Measurements from ENCODE around the gene ZSCAN22. TPM values are rescaled to one million over a fixed set of nuclear protein-coding genes. Genes with fewer than 3 reads are reported as not detected.

Gene ZSCAN22
- total RNA-seq, 1 donor from 2014 or later, result 6.3 TPM

DNA sequence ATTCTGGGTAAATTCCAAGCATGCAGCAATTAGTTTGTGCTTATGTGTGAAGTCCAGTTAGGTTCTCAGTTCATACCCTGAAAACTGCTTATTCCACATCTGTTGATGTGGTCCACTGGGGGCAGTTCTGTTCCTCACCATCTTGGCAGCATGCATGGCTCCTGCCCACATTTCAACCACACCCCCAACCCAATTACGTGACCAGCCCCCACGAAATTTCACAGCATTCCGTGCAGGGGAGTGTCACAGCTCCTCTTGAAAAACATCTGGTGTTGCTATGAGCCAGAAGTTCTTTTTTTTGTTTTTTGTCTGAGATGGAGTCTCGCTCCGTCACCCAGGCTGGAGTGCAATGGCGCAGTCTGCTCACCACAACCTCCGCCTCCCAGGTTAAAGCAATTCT is 30.7 kb upstream of the ZSCAN22 start:
- peaks cover 69% of the 10 kb centered on the region for H3K36me3 Mint-ChIP-seq (ENCODE audit: low read depth)
- TF ChIP-seq, protein P1, sequence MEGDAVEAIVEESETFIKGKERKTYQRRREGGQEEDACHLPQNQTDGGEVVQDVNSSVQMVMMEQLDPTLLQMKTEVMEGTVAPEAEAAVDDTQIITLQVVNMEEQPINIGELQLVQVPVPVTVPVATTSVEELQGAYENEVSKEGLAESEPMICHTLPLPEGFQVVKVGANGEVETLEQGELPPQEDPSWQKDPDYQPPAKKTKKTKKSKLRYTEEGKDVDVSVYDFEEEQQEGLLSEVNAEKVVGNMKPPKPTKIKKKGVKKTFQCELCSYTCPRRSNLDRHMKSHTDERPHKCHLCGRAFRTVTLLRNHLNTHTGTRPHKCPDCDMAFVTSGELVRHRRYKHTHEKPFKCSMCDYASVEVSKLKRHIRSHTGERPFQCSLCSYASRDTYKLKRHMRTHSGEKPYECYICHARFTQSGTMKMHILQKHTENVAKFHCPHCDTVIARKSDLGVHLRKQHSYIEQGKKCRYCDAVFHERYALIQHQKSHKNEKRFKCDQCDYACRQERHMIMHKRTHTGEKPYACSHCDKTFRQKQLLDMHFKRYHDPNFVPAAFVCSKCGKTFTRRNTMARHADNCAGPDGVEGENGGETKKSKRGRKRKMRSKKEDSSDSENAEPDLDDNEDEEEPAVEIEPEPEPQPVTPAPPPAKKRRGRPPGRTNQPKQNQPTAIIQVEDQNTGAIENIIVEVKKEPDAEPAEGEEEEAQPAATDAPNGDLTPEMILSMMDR (conservative IDR thresholded peaks at IDR 0.05), result no peak
- no peaks in the 10 kb centered on the region for H3K4me1 Mint-ChIP-seq
- H3K27ac Mint-ChIP-seq (ENCODE audit: unreplicated experiment), result no peak overlapping the region
- peaks cover 4% of the 10 kb centered on the region for H3K9me3 Mint-ChIP-seq
- H3K27me3 Mint-ChIP-seq (ENCODE audit: low read depth), result no peaks in the 10 kb centered on the region
- no peak overlapping the region for H3K4me3 Mint-ChIP-seq
- no peak for DNase-seq (ENCODE audit: low read depth, low spot score)

DNA sequence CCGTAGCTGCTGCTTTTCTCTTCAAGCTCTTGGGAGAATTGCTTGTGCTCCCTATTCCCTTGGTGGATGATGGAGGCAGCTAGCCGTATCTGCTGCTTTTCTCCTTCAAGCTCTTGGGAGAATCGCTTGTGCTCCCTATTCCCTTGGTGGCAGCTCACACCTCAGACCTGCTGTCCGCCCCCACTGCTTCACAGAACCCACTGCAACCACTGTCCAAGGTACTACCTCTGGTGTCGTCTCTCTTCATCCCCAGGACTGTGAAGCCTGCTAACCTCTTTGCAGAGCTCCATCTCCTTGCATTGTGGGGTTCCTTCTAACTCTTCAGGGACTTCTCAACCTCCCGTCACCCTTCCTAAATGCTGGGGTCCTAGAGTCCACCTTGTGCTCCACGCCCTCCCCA is 26.2 kb upstream of the ZSCAN22 start:
- Mint-ChIP-seq H3K27me3 (ENCODE audit: low read depth) (no peaks in the 10 kb centered on the region), H3K36me3 (ENCODE audit: low read depth) (peaks cover 35% of the 10 kb centered on the region), H3K9me3 (no peaks in the 10 kb centered on the region), H3K4me3 (no peak overlapping the region), H3K4me1 (peaks cover 14% of the 10 kb centered on the region), H3K27ac (ENCODE audit: unreplicated experiment) (no peak overlapping the region)
- no peak for DNase-seq (ENCODE audit: low read depth, low spot score)
- TF ChIP-seq, protein P1 (conservative IDR thresholded peaks at IDR 0.05), result no peak

DNA sequence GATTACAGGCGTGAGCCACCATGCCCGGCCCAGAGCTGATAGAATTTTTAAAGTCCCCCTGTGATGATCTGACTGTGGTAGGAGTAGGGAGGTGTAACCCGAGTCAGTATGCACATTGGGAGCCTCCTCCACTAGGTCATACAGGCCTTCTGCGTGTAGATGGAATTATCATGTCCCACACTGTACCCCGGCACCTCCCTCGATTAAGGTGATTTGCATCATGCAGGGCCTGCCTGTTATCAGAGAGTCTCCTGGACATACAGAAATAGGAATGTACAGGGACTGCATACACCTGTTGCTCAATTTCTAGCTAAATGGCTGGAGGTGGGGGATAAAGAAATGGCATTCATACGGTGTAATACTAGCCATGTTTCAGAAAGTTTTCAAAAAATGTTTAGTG is 22.5 kb upstream of the ZSCAN22 start:
- Mint-ChIP-seq H3K9me3 (no peaks in the 10 kb centered on the region), H3K4me1 (peaks cover 26% of the 10 kb centered on the region), H3K27ac (ENCODE audit: unreplicated experiment) (no peak overlapping the region), H3K36me3 (ENCODE audit: low read depth) (peaks cover 33% of the 10 kb centered on the region), H3K27me3 (ENCODE audit: low read depth) (no peaks in the 10 kb centered on the region), H3K4me3 (peak overlapping the region; percentile 99)
- TF ChIP-seq, protein P1 (conservative IDR thresholded peaks at IDR 0.05), result no peak
- DNase-seq (ENCODE audit: low read depth, low spot score), result no peak

DNA sequence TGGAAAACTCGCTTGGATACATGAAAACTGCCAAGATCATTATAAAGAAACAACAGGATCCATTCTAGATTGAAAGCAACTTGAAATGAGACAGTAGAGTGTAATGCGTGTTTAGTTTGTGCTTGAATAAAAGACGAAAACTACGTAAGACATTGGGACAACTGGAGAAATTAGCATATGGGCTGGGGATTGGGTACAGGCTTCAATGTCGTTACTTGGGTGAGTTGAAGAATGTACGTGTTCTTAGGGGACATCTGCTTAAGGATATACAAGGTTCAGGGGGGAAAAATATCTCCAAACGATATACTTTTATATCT is 22.1 kb upstream of the ZSCAN22 start:
- Mint-ChIP-seq H3K27me3 (ENCODE audit: low read depth) (no peaks in the 10 kb centered on the region), H3K4me1 (peaks cover 26% of the 10 kb centered on the region), H3K9me3 (no peaks in the 10 kb centered on the region), H3K27ac (ENCODE audit: unreplicated experiment) (peak overlapping the region; percentile 94), H3K4me3 (peak overlapping the region; percentile 99), H3K36me3 (ENCODE audit: low read depth) (peaks cover 32% of the 10 kb centered on the region)
- no peak for DNase-seq (ENCODE audit: low read depth, low spot score)
- TF ChIP-seq, protein P1 (conservative IDR thresholded peaks at IDR 0.05), result no peak

DNA sequence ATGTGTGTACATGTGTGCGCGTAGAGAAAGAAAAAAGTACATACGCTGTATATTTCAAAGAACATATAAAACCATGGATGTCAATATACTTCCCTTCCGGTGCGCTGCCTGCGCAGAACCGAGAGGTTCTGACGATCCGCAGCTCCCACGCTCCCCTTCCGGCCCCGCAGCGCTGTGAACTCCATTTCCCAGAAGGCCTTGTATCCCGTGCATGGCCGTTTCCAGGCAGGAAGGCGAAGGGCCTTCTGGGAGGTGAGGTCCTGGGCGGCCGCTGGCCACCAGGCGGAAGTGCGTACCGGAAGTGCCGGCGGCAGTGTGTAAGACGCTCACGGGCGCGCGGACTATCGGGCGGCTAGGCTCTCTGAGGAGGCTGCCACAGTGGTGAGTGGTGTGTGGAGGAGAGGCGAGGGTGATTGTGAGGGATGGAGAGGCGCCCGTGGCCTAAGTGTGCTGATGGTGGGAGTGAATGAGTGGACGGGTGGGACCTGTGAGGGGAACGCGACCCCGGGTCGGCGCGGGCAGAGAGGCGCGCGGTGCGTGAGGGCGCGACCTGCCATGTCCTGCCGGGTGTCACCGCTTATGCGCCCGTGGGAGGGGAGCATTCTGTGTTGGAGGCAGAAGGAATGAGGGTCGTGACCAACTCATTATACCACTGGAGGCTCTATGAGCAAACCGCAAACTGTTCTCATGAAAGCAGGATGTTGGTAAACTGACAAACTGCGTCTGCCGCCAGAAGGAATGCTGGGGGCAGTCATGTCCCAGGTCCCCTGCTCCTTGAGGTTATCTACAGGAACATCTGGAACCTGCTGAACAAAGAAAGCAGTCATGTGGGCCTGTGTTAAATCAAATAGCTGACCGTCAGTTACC is 21.5 kb upstream of the ZSCAN22 start, which contains the start of gene ERVK3-1:
ERVK3-1 (plus strand) TSS at position 313 of the 867 bp plus-strand sequence. CDS start 6,792 bp downstream, outside the sequence.
- no peaks in the 10 kb centered on the region for H3K27me3 Mint-ChIP-seq (ENCODE audit: low read depth)
- peak within 1 kb of the TSS; percentile 94 for H3K27ac Mint-ChIP-seq (ENCODE audit: unreplicated experiment)
- no peaks in the 10 kb centered on the region for H3K9me3 Mint-ChIP-seq
- H3K4me1 Mint-ChIP-seq, result peaks cover 29% of the 10 kb centered on the region
- peak; percentile 85 for DNase-seq (ENCODE audit: low read depth, low spot score)
- H3K4me3 Mint-ChIP-seq, result peak within 1 kb of the TSS; percentile 99
- peaks cover 31% of the 10 kb centered on the region for H3K36me3 Mint-ChIP-seq (ENCODE audit: low read depth)
- TF ChIP-seq, protein P1 (conservative IDR thresholded peaks at IDR 0.05), result peak; percentile 17
